B cell (primary cell): ENCODE results near the gene RASGRP3. TPM values are rescaled to one million over a fixed set of nuclear protein-coding genes. Genes with fewer than 3 reads are reported as not detected.

Experiments
- ATAC-seq: fragments of 200-7000 bp; cut with Tn5 transposase; one replicate; pipeline ENCODE4 v1.10.0; 2021; ENCODE audit warnings: low read depth, mild to moderate bottlenecking, moderate number of reproducible peaks, moderate library complexity
- CTCF ChIA-PET: fragments of 350-600 bp; sonication (Branson Sonifier 250); formaldehyde crosslinking; loops from one replicate; lab custom pipeline; 2021; ENCODE audit warnings: antibody characterized with exemption, inconsistent platforms; lab: Charles Lee
- POLR2A ChIA-PET: fragments of 350-600 bp; sonication (Branson Sonifier 250); formaldehyde crosslinking; loops from one replicate; lab custom pipeline; 2021; ENCODE audit warnings: antibody characterized with exemption; lab: Charles Lee
- DNase-seq: peaks from one replicate; pipeline ENCODE4 v3.0.0; 2013
- H2AFZ ChIP-seq: 2 replicates; pipeline ENCODE4 v1.6.1; 2012; ENCODE audit warnings: mild to moderate bottlenecking, low read depth, low read length; ENCODE audit not compliant: insufficient read depth, poor library complexity, severe bottlenecking
- H3K27ac ChIP-seq, 2 donors: 1 replicate in 1 of 2; 2 replicates in 1 of 2; pipeline ENCODE4 v1.5.1; 2012 to 2013; ENCODE audit warnings: low read length in 2 of 2, mild to moderate bottlenecking in 2 of 2, moderate library complexity in 1 of 2
- H3K27me3 ChIP-seq, 4 experiments: fragments of 200-600 bp in 1 of 4; sonication (generic) in 1 of 4; replicated peaks in 1 of 4; 1 replicate in 2 of 4; 2 replicates in 2 of 4; pipeline versions ENCODE4 v1.6.1 to v1.7.0; 2013 to 2016; ENCODE audit warnings: low read length in 3 of 4, mild to moderate bottlenecking in 2 of 4, mixed read lengths in 1 of 4, moderate library complexity in 1 of 4; ENCODE audit not compliant: insufficient read depth in 4 of 4, control insufficient read depth in 3 of 4; ENCODE audit errors: control extremely low read depth in 1 of 4
- H3K36me3 ChIP-seq, 2 experiments: replicated peaks in 1 of 2; 1 replicate in 1 of 2; 2 replicates in 1 of 2; pipeline versions ENCODE4 v1.6.1 to v1.7.1; 2013; ENCODE audit warnings: low read length in 1 of 2; ENCODE audit not compliant: insufficient read depth in 2 of 2, control insufficient read depth in 1 of 2; ENCODE audit errors: control extremely low read depth in 1 of 2, extremely low read depth in 1 of 2
- H3K4me1 ChIP-seq, 2 donors: fragments of 200-600 bp in 1 of 2; sonication (generic) in 1 of 2; 1 replicate in 1 of 2; 2 replicates in 1 of 2; pipeline versions ENCODE4 v1.5.1 to v1.6.1; 2013 to 2017; ENCODE audit warnings: low read length in 2 of 2; ENCODE audit not compliant: control insufficient read depth in 2 of 2, insufficient read depth in 2 of 2
- H3K4me2 ChIP-seq: replicated peaks from 2 replicates; pipeline ENCODE3; 2012; ENCODE audit warnings: mild to moderate bottlenecking, low read depth, low read length; ENCODE audit not compliant: poor library complexity, severe bottlenecking
- H3K4me3 ChIP-seq, 5 experiments: fragments of 200-600 bp in 1 of 5; sonication (generic) in 1 of 5; 1 replicate in 3 of 5; 2 replicates in 2 of 5; pipeline versions ENCODE4 v1.5.1 to v1.7.0; 2011 to 2016; ENCODE audit warnings: low read length in 4 of 5, mild to moderate bottlenecking in 4 of 5, low read depth in 2 of 5, control low read depth in 1 of 5, moderate library complexity in 1 of 5; ENCODE audit not compliant: insufficient read depth in 1 of 5; ENCODE audit errors: control extremely low read depth in 1 of 5, extremely low read depth in 1 of 5
- H3K79me2 ChIP-seq: fragments of 200-600 bp; sonication (generic); one replicate; pipeline ENCODE4 v1.6.0; 2016; ENCODE audit warnings: low read length; ENCODE audit not compliant: control insufficient read depth, insufficient read depth
- H3K9ac ChIP-seq: fragments of 200-600 bp; sonication (generic); 2 replicates; pipeline ENCODE4 v1.6.1; 2017; ENCODE audit warnings: mild to moderate bottlenecking, low read length, moderate library complexity
- H3K9me3 ChIP-seq, 3 donors: one replicate each; pipeline versions ENCODE4 v1.6.1 to v1.7.1; 2013; ENCODE audit warnings: low read length in 2 of 3; ENCODE audit not compliant: control insufficient read depth in 2 of 3, insufficient read depth in 1 of 3; ENCODE audit errors: control extremely low read depth in 1 of 3
- H4K20me1 ChIP-seq: 2 replicates; pipeline ENCODE4 v1.6.0; 2012; ENCODE audit warnings: mild to moderate bottlenecking, low read length; ENCODE audit not compliant: insufficient read depth, control insufficient read depth, poor library complexity, severe bottlenecking
- H3K27ac Mint-ChIP-seq: one replicate; pipeline ENCODE4 v1.8.0; 2021; ENCODE audit warnings: mixed read lengths
- H3K27me3 Mint-ChIP-seq: one replicate; pipeline ENCODE4 v1.8.0; 2021; ENCODE audit warnings: mixed read lengths
- H3K4me1 Mint-ChIP-seq: one replicate; pipeline ENCODE4 v1.8.0; 2021; ENCODE audit warnings: mixed read lengths
- H3K4me3 Mint-ChIP-seq: one replicate; pipeline ENCODE4 v1.8.0; 2021; ENCODE audit warnings: mixed read lengths
- H3K9me3 Mint-ChIP-seq: one replicate; pipeline ENCODE4 v1.8.0; 2022; ENCODE audit warnings: mixed read lengths; ENCODE audit not compliant: insufficient read depth
- EZH2 ChIP-seq: IDR thresholded peaks from 2 replicates; pipeline ENCODE4 v1.6.1; 2012; ENCODE audit warnings: borderline replicate concordance, low read depth, mild to moderate bottlenecking, moderate library complexity, low read length; ENCODE audit not compliant: insufficient read depth, poor library complexity, severe bottlenecking
- WGBS: methylation state at CpG from one replicate; pipeline ENCODE4 v1.1.5; 2013; ENCODE audit warnings: missing lambda C conversion rate; ENCODE audit not compliant: insufficient coverage; 5-methylcytosine and 5-hydroxymethylcytosine counted together
- intact Hi-C: fragments of 100-400 bp; cut with micrococcal nuclease; formaldehyde crosslinking; loops from one replicate; pipeline ENCODE4 v1.10.0; 2022
- polyA plus RNA-seq: library from polyadenylated mRNA; depleted of rRNA; stranded (reverse); fragments of >200 nt; gene quantifications from 2 replicates; pipeline ENCODE4 v1.2.3, GENCODE V29; 2012
- total RNA-seq, 2 donors: library from RNA; stranded (reverse); fragments of 120-200 nt in 1 of 2; gene quantifications; 1 replicate in 1 of 2; 2 replicates in 1 of 2; pipeline versions ENCODE4 v1.2.3 to v1.2.4, GENCODE V29; 2013 to 2022
- TF ChIP-seq, protein P1 (sequence below): fragments of 200-600 bp; IDR thresholded peaks from one replicate; pipeline ENCODE4 v1.8.0; 2022; ENCODE audit warnings: antibody characterized with exemption, mild to moderate bottlenecking

Gene RASGRP3
- total and polyA plus RNA-seq, 2 donors (not counting 1 experiment from before 2014, with no cell fraction given): 67.5 to 107 TPM

GRCh38 chr2:33581872-33582271 lies 105.4 kb downstream of the RASGRP3 start:
- no peak overlapping the region for H3K4me2 ChIP-seq
- 50% methylated on average over 1 of the region's 5 CpGs for WGBS
- H3K27me3 Mint-ChIP-seq: no peaks in the 10 kb centered on the region
- ATAC-seq (no peak), DNase-seq (no peak)
- TF ChIP-seq, protein P1, sequence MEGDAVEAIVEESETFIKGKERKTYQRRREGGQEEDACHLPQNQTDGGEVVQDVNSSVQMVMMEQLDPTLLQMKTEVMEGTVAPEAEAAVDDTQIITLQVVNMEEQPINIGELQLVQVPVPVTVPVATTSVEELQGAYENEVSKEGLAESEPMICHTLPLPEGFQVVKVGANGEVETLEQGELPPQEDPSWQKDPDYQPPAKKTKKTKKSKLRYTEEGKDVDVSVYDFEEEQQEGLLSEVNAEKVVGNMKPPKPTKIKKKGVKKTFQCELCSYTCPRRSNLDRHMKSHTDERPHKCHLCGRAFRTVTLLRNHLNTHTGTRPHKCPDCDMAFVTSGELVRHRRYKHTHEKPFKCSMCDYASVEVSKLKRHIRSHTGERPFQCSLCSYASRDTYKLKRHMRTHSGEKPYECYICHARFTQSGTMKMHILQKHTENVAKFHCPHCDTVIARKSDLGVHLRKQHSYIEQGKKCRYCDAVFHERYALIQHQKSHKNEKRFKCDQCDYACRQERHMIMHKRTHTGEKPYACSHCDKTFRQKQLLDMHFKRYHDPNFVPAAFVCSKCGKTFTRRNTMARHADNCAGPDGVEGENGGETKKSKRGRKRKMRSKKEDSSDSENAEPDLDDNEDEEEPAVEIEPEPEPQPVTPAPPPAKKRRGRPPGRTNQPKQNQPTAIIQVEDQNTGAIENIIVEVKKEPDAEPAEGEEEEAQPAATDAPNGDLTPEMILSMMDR: no peak
- TF ChIP-seq EZH2: no peak
- no peak overlapping the region for H3K4me3 ChIP-seq
- ChIA-PET CTCF (interaction anchor here (1.2 to 3.4 kb wide), 9 partner anchors 9 to 374 kb away, joined by 3 to 62 read pairs (median 18); partner anchors contain the start of genes FAM98A and RASGRP3), POLR2A (no interaction called here)
- H3K9me3 Mint-ChIP-seq: no peaks in the 10 kb centered on the region
- H3K4me3 Mint-ChIP-seq: peak overlapping the region; percentile 12
- H3K27me3 ChIP-seq: no peaks in the 10 kb centered on the region
- peak overlapping the region; percentile 77 for H3K27ac Mint-ChIP-seq
- H3K4me1 ChIP-seq: peaks cover 9 to 22% of the 10 kb centered on the region in 2 donors
- no peaks in the 10 kb centered on the region for H4K20me1 ChIP-seq
- no peaks in the 10 kb centered on the region for H3K9me3 ChIP-seq
- H3K9ac ChIP-seq: no peak overlapping the region
- peak overlapping the region in 1 of 2 donors; percentile 59 for H3K27ac ChIP-seq
- peaks cover 4 to 30% of the 10 kb centered on the region in 2 experiments for H3K36me3 ChIP-seq
- intact Hi-C loops: loop anchor here (2.0 to 5.0 kb wide), 4 partner anchors 55 to 635 kb away; partner anchors contain the start of gene LTBP1
- peaks cover 22% of the 10 kb centered on the region for H3K4me1 Mint-ChIP-seq
- no peak overlapping the region for H2AFZ ChIP-seq
- no peaks in the 10 kb centered on the region for H3K79me2 ChIP-seq

- Mint-ChIP-seq H3K27me3 (no peaks in the 10 kb centered on the region), H3K4me3 (no peak overlapping the region), H3K27ac (peak overlapping the region; percentile 72), H3K4me1 (peaks cover 17% of the 10 kb centered on the region), H3K9me3 (no peaks in the 10 kb centered on the region)
- CTCF ChIA-PET: interaction anchor here (0.6 to 3.4 kb wide), 49 partner anchors 10 to 1151 kb away, joined by 3 to 62 read pairs (median 3); partner anchors contain the start of genes FAM98A, RASGRP3 and TTC27
- DNase-seq (peak; percentile 75), ATAC-seq (peak; percentile 69)
- Histone ChIP-seq H4K20me1 (no peaks in the 10 kb centered on the region), H3K9ac (no peak overlapping the region), H3K9me3 (no peaks in the 10 kb centered on the region), H3K36me3 (peaks cover 9 to 41% of the 10 kb centered on the region in 2 experiments), H3K27me3 (no peaks in the 10 kb centered on the region), H3K4me1 (peaks cover 9 to 22% of the 10 kb centered on the region in 2 donors), H3K4me3 (peak overlapping the region in 1 of 5 experiments; percentile 2), H3K79me2 (no peaks in the 10 kb centered on the region), H2AFZ (no peak overlapping the region), H3K4me2 (peak overlapping the region; percentile 66), H3K27ac (peak overlapping the region; percentile 31 to 81)
- 67% methylated on average over 1 of the region's 2 CpGs for WGBS
- POLR2A ChIA-PET: interaction anchor here (0.6 to 1.0 kb wide), 3 partner anchors 15 to 186 kb away, joined by 4 to 8 read pairs (median 5); partner anchors contain the start of genes FAM98A and RASGRP3
- intact Hi-C loops: loop anchor here (1.0 to 5.0 kb wide), 9 partner anchors 16 to 1029 kb away; partner anchors contain the start of genes FAM98A and LTBP1
- TF ChIP-seq, protein P1: peak; percentile 98
- no peak for TF ChIP-seq EZH2
These were observed 106.9 kb downstream of the RASGRP3 start for GRCh38 chr2:33583194-33583938.
